Measurements from ENCODE around the gene ST14.

GRCh38 chr11:130167146-130167545 is 7.6 kb downstream of the ST14 start:
- TF ChIP-seq CTCF (optimal IDR thresholded peaks at IDR 0.05 in 1 of 3, IDR thresholded peaks at IDR 0.05 in 1 of 3, conservative IDR thresholded peaks at IDR 0.05 in 1 of 3; ENCODE audit: extremely low read depth in 1 of 3, insufficient read depth in 2 of 3, low read length in 3 of 3) (no peak), EZH2 (IDR thresholded peaks at IDR 0.05; ENCODE audit: low read length) (no peak)

All from keratinocyte (primary cell).